Neural progenitor cell (in vitro differentiated cells): Measurements from ENCODE around the gene TRPM1.

Source experiments
- EZH2 ChIP-seq: fragments of 200-600 bp; sonication (generic); IDR thresholded peaks from 2 replicates; pipeline ENCODE4 v1.6.1; 2017; ENCODE audit warnings: antibody characterized with exemption, mild to moderate bottlenecking, moderate library complexity
- EZH2phosphoT487 ChIP-seq: fragments of 200-600 bp; sonication (generic); IDR thresholded peaks from 2 replicates; pipeline ENCODE4 v1.6.1; 2017; ENCODE audit warnings: antibody characterized with exemption
- TF ChIP-seq, protein P1 (sequence below): fragments of 200-600 bp; sonication (generic); IDR thresholded peaks from 2 replicates; pipeline ENCODE4 v1.5.1; 2017; ENCODE audit warnings: antibody characterized with exemption, mild to moderate bottlenecking

DNA sequence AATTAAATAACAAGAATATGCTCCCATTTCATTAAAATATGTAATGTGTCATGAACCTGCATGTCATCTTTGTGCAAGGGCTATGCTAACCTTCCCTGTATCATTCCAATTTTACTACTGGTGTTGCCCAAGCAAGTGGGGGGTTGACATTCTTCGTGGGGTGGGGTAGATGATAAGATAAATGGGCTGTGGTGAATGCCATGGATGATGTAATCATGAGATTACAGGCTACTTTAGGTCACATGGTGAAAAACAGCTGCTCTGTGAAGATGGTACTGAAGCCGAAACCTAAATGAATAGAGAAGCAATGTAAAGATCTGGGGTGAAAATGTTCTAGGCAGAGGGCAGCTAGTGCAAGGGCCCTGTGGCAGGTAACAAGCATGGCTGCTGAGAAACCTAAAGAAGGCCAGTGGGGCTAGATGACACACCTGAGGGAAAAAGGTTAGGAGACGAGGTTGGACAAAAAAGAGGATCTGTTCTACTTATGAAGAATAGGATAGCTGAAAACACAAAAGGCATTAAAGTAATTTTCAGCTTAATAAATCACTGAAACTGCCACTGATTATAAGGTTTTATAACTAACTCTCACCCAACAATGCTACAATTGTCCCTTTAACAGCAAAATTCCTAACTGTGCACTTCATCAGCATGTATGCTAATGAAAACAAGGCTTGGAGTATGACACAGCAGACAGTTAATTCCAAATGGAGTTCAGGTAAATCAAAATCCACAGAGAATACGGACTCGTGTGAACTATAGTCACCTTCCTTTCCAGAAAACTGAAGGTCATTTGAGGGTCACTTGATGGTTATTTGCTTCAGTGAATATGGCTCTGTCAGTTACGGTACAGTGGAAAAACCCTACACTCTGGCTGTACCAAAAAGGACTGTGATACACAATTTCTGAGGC, 145.1 kb downstream of the TRPM1 start:
- TF ChIP-seq, protein P1, sequence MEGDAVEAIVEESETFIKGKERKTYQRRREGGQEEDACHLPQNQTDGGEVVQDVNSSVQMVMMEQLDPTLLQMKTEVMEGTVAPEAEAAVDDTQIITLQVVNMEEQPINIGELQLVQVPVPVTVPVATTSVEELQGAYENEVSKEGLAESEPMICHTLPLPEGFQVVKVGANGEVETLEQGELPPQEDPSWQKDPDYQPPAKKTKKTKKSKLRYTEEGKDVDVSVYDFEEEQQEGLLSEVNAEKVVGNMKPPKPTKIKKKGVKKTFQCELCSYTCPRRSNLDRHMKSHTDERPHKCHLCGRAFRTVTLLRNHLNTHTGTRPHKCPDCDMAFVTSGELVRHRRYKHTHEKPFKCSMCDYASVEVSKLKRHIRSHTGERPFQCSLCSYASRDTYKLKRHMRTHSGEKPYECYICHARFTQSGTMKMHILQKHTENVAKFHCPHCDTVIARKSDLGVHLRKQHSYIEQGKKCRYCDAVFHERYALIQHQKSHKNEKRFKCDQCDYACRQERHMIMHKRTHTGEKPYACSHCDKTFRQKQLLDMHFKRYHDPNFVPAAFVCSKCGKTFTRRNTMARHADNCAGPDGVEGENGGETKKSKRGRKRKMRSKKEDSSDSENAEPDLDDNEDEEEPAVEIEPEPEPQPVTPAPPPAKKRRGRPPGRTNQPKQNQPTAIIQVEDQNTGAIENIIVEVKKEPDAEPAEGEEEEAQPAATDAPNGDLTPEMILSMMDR, result no peak
- TF ChIP-seq EZH2phosphoT487, result no peak
- no peak for TF ChIP-seq EZH2
